Neuronal stem cell (in vitro differentiated cells): ENCODE data around the gene OR10G8.

Experiments used
- DNase-seq: peaks from one replicate; pipeline ENCODE4 v3.0.0-alpha.2; 2013; ENCODE audit warnings: low spot score
- H2AFZ ChIP-seq: one replicate; pipeline ENCODE4 v1.6.1; 2013; ENCODE audit warnings: mild to moderate bottlenecking, low read length, inconsistent platforms
- H2AK5ac ChIP-seq: 2 replicates; pipeline ENCODE4 v1.6.1; 2013; ENCODE audit warnings: low read depth, mild to moderate bottlenecking, inconsistent platforms, low read length, moderate library complexity, mixed read lengths
- H2BK120ac ChIP-seq: 2 replicates; pipeline ENCODE4 v1.6.1; 2013; ENCODE audit warnings: low read depth, mild to moderate bottlenecking, inconsistent platforms, low read length, moderate library complexity, mixed read lengths
- H2BK12ac ChIP-seq: one replicate; pipeline ENCODE4 v1.6.1; 2013; ENCODE audit warnings: low read length, inconsistent platforms
- H2BK15ac ChIP-seq: 2 replicates; pipeline ENCODE4 v1.6.1; 2013; ENCODE audit warnings: mild to moderate bottlenecking, low read length, inconsistent platforms, mixed read lengths
- H2BK5ac ChIP-seq: one replicate; pipeline ENCODE4 v1.6.1; 2013; ENCODE audit warnings: inconsistent platforms, mild to moderate bottlenecking, low read length, moderate library complexity
- H3K14ac ChIP-seq: one replicate; pipeline ENCODE4 v1.6.1; 2013; ENCODE audit warnings: low read length, inconsistent platforms
- H3K18ac ChIP-seq: 2 replicates; pipeline ENCODE4 v1.6.1; 2013; ENCODE audit warnings: low read length, inconsistent platforms
- H3K23ac ChIP-seq: 2 replicates; pipeline ENCODE4 v1.6.1; 2013; ENCODE audit warnings: low read depth, mild to moderate bottlenecking, mixed read lengths, low read length, inconsistent platforms; ENCODE audit not compliant: poor library complexity
- H3K27ac ChIP-seq: replicated peaks from 3 replicates; pipeline ENCODE4 v1.5.1; 2013; ENCODE audit warnings: low read length, inconsistent platforms
- H3K27me3 ChIP-seq, 3 experiments: 2 replicates each; pipeline ENCODE4 v1.6.1; 2013; ENCODE audit warnings: low read length in 3 of 3, mild to moderate bottlenecking in 2 of 3, inconsistent platforms in 1 of 3, low read depth in 1 of 3, mixed read lengths in 1 of 3, moderate library complexity in 1 of 3; ENCODE audit not compliant: control insufficient read depth in 3 of 3, insufficient read depth in 3 of 3
- H3K36me3 ChIP-seq, 2 donors: replicated peaks in 1 of 2; 2 replicates each; pipeline ENCODE4 v1.6.1; 2013; ENCODE audit warnings: low read length in 2 of 2; ENCODE audit not compliant: control insufficient read depth in 2 of 2, insufficient read depth in 2 of 2
- H3K4ac ChIP-seq: 2 replicates; pipeline ENCODE4 v1.6.1; 2013; ENCODE audit warnings: inconsistent platforms, mild to moderate bottlenecking, low read length, moderate library complexity
- H3K4me1 ChIP-seq, 2 donors: 1 replicate in 1 of 2; 2 replicates in 1 of 2; pipeline ENCODE4 v1.6.1; 2013; ENCODE audit warnings: low read length in 2 of 2, low read depth in 1 of 2; ENCODE audit not compliant: control insufficient read depth in 2 of 2, insufficient read depth in 1 of 2
- H3K4me2 ChIP-seq: one replicate; pipeline ENCODE4 v1.6.1; 2013; ENCODE audit warnings: mild to moderate bottlenecking, low read length, inconsistent platforms; ENCODE audit not compliant: insufficient read depth, poor library complexity, severe bottlenecking
- H3K4me3 ChIP-seq, 2 donors: 2 replicates each; pipeline ENCODE4 v1.5.1; 2013; ENCODE audit warnings: low read length in 2 of 2, mild to moderate bottlenecking in 2 of 2, inconsistent platforms in 1 of 2, moderate library complexity in 1 of 2
- H3K79me1 ChIP-seq: one replicate; pipeline ENCODE4 v1.6.1; 2013; ENCODE audit warnings: low read depth, mild to moderate bottlenecking, inconsistent platforms, low read length, moderate library complexity
- H3K9ac ChIP-seq: one replicate; pipeline ENCODE4 v1.6.1; 2013; ENCODE audit warnings: mild to moderate bottlenecking, low read depth, low read length, inconsistent platforms; ENCODE audit not compliant: poor library complexity
- H3K9me3 ChIP-seq, 2 donors: replicated peaks in 1 of 2; 2 replicates each; pipeline versions ENCODE3 to v1.6.1; 2013; ENCODE audit warnings: low read length in 2 of 2, mild to moderate bottlenecking in 2 of 2, inconsistent platforms in 1 of 2, low read depth in 1 of 2, mixed read lengths in 1 of 2, moderate library complexity in 1 of 2; ENCODE audit not compliant: control insufficient read depth in 2 of 2, insufficient read depth in 1 of 2
- H4K8ac ChIP-seq: one replicate; pipeline ENCODE4 v1.6.1; 2013; ENCODE audit warnings: low read depth, mild to moderate bottlenecking, inconsistent platforms, low read length, moderate library complexity
- H4K91ac ChIP-seq: one replicate; pipeline ENCODE4 v1.6.1; 2013; ENCODE audit warnings: low read length, low read depth, mild to moderate bottlenecking, inconsistent platforms; ENCODE audit not compliant: poor library complexity
- WGBS, 2 donors: extraction: QIAGEN DNeasy Blood & Tissue Kit; methylation state at CpG; one replicate each; pipeline ENCODE4 v1.1.7; 2013; ENCODE audit warnings: missing lambda C conversion rate in 2 of 2, mixed read lengths in 1 of 2; ENCODE audit not compliant: insufficient read length in 2 of 2, insufficient replicate concordance in 1 of 2; ENCODE audit errors: extremely low coverage in 2 of 2; 5-methylcytosine and 5-hydroxymethylcytosine counted together

The OR10G8 gene

GRCh38 chr11:124072147-124072546, 45.5 kb downstream of the OR10G8 start:
- Histone ChIP-seq H3K79me1 (no peaks in the 10 kb centered on the region), H3K27me3 (peaks cover 0 to 8% (median 0%) of the 10 kb centered on the region in 3 experiments), H3K36me3 (no peaks in the 10 kb centered on the region), H3K23ac (no peak overlapping the region), H3K4me2 (no peak overlapping the region), H3K18ac (no peak overlapping the region), H3K4me1 (no peaks in the 10 kb centered on the region), H3K27ac (no peak overlapping the region), H3K4ac (no peak overlapping the region), H2BK12ac (no peak overlapping the region), H2AFZ (no peak overlapping the region), H2AK5ac (no peak overlapping the region), H2BK15ac (no peak overlapping the region), H2BK5ac (no peak overlapping the region), H2BK120ac (no peak overlapping the region), H3K9me3 (no peaks in the 10 kb centered on the region), H3K9ac (no peak overlapping the region), H3K4me3 (no peak overlapping the region), H4K91ac (no peak overlapping the region), H4K8ac (no peak overlapping the region), H3K14ac (no peak overlapping the region)
- DNase-seq, result no peak
- no CpG with 5 or more reads among the region's 8 CpGs for WGBS, 2 donors

- no peak for DNase-seq
- Histone ChIP-seq H3K4me1 (no peaks in the 10 kb centered on the region), H2BK120ac (no peak overlapping the region), H3K9ac (no peak overlapping the region), H3K14ac (no peak overlapping the region), H3K4me3 (peak overlapping the region in 1 of 2 donors; percentile 30), H3K4me2 (no peak overlapping the region), H3K4ac (no peak overlapping the region), H3K27ac (no peak overlapping the region), H2BK12ac (no peak overlapping the region), H2AFZ (no peak overlapping the region), H2BK5ac (no peak overlapping the region), H3K23ac (peak overlapping the region; percentile 81), H3K18ac (no peak overlapping the region), H3K79me1 (no peaks in the 10 kb centered on the region), H4K8ac (no peak overlapping the region), H2AK5ac (no peak overlapping the region), H4K91ac (no peak overlapping the region), H3K36me3 (no peaks in the 10 kb centered on the region), H2BK15ac (no peak overlapping the region), H3K27me3 (peaks cover 0 to 3% (median 0%) of the 10 kb centered on the region in 3 experiments), H3K9me3 (no peaks in the 10 kb centered on the region)
- WGBS, 2 donors, result no CpG with 5 or more reads among the region's 5 CpGs
Observed at GRCh38 chr11:124074554-124074953, 48.0 kb downstream of the OR10G8 start.

- Histone ChIP-seq H2AK5ac (peak overlapping the region; percentile 74), H3K9ac (peak overlapping the region; percentile 50), H3K9me3 (no peaks in the 10 kb centered on the region), H3K4me3 (no peak overlapping the region), H3K36me3 (no peaks in the 10 kb centered on the region), H3K4ac (no peak overlapping the region), H2AFZ (no peak overlapping the region), H3K79me1 (no peaks in the 10 kb centered on the region), H3K4me2 (no peak overlapping the region), H2BK5ac (no peak overlapping the region), H3K27me3 (peaks cover 0 to under 1% (median 0%) of the 10 kb centered on the region in 3 experiments), H3K4me1 (no peaks in the 10 kb centered on the region), H3K23ac (no peak overlapping the region), H2BK120ac (no peak overlapping the region), H4K91ac (no peak overlapping the region), H2BK12ac (no peak overlapping the region), H3K27ac (no peak overlapping the region), H3K14ac (peak overlapping the region; percentile 27), H3K18ac (no peak overlapping the region), H4K8ac (no peak overlapping the region), H2BK15ac (peak overlapping the region; percentile 47)
- DNase-seq, result no peak
- WGBS, 2 donors, result no CpG with 5 or more reads among the region's 6 CpGs
Observed at GRCh38 chr11:124075492-124075840, 48.9 kb downstream of the OR10G8 start.

GRCh38 chr11:124075841-124076651, 49.4 kb downstream of the OR10G8 start:
- no peak for DNase-seq
- H3K4me1 ChIP-seq, result no peaks in the 10 kb centered on the region

More at GRCh38 chr11:124075841-124076651, 49.4 kb downstream of the OR10G8 start:
- H3K18ac ChIP-seq, result peak overlapping the region; percentile 65
- H2AFZ ChIP-seq, result no peak overlapping the region
- H2BK120ac ChIP-seq, result no peak overlapping the region
- H2AK5ac ChIP-seq, result peak overlapping the region; percentile 74
- H3K4me3 ChIP-seq, result no peak overlapping the region
- no peaks in the 10 kb centered on the region for H3K36me3 ChIP-seq
- no peak overlapping the region for H3K27ac ChIP-seq
- H4K91ac ChIP-seq, result no peak overlapping the region
- no peaks in the 10 kb centered on the region for H3K9me3 ChIP-seq
- no peaks in the 10 kb centered on the region for H3K79me1 ChIP-seq
- no peak overlapping the region for H2BK5ac ChIP-seq
- H3K4ac ChIP-seq, result peak overlapping the region; percentile 17
- peak overlapping the region; percentile 47 for H2BK15ac ChIP-seq
- peak overlapping the region; percentile 92 for H3K23ac ChIP-seq
- no CpG with 5 or more reads among the region's 36 CpGs for WGBS, 2 donors
- H2BK12ac ChIP-seq, result peak overlapping the region; percentile 30
- peak overlapping the region; percentile 50 for H3K9ac ChIP-seq
- no peak overlapping the region for H3K4me2 ChIP-seq
- H3K14ac ChIP-seq, result peak overlapping the region; percentile 17
- H3K27me3 ChIP-seq, result peaks cover 0 to 4% (median 0%) of the 10 kb centered on the region in 3 experiments
- H4K8ac ChIP-seq, result peak overlapping the region; percentile 1
